ENCODE measurements around the gene SLC2A4RG.

DNA sequence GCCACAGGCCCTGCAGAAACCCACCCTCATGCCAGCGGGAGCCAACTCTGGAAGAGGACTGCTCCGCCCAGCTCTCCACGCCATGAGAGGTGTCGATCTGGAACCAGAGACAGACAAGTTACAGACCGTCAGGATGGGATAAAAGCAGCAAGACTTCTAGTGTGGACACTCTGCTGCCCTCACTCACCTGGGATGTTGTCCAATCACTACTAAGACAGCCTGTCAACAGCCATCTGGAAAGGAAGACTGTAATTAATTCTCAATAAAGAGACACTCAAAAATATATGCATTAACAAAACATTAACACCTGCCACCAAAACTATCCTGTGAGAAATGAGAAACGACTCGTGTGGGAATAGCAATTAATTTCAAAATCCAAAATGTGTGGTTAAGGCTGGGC, 28.3 kb downstream of the SLC2A4RG start:
- TF ChIP-seq, protein P1, sequence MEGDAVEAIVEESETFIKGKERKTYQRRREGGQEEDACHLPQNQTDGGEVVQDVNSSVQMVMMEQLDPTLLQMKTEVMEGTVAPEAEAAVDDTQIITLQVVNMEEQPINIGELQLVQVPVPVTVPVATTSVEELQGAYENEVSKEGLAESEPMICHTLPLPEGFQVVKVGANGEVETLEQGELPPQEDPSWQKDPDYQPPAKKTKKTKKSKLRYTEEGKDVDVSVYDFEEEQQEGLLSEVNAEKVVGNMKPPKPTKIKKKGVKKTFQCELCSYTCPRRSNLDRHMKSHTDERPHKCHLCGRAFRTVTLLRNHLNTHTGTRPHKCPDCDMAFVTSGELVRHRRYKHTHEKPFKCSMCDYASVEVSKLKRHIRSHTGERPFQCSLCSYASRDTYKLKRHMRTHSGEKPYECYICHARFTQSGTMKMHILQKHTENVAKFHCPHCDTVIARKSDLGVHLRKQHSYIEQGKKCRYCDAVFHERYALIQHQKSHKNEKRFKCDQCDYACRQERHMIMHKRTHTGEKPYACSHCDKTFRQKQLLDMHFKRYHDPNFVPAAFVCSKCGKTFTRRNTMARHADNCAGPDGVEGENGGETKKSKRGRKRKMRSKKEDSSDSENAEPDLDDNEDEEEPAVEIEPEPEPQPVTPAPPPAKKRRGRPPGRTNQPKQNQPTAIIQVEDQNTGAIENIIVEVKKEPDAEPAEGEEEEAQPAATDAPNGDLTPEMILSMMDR (IDR thresholded peaks at IDR 0.05), result no peak
- TF ChIP-seq CHD2 (IDR thresholded peaks at IDR 0.05; ENCODE audit: low read length, partially characterized antibody) (no peak), TAF1 (IDR thresholded peaks at IDR 0.05; ENCODE audit: borderline replicate concordance, low read depth, low read length) (no peak), FOXJ3 (CRISPR knock-in tag; IDR thresholded peaks at IDR 0.05) (no peak), NRF1 (IDR thresholded peaks at IDR 0.05; ENCODE audit: low read depth, low read length) (no peak), TEAD4 (IDR thresholded peaks at IDR 0.05; ENCODE audit: borderline replicate concordance, insufficient read depth) (no peak), FOXM1 (IDR thresholded peaks at IDR 0.05; ENCODE audit: low read depth) (no peak), POLR2AphosphoS5 (IDR thresholded peaks at IDR 0.05; ENCODE audit: low read depth, low read length) (no peak), RFX5 (IDR thresholded peaks at IDR 0.05; ENCODE audit: low read length) (no peak)
- TF ChIP-seq, protein P2, sequence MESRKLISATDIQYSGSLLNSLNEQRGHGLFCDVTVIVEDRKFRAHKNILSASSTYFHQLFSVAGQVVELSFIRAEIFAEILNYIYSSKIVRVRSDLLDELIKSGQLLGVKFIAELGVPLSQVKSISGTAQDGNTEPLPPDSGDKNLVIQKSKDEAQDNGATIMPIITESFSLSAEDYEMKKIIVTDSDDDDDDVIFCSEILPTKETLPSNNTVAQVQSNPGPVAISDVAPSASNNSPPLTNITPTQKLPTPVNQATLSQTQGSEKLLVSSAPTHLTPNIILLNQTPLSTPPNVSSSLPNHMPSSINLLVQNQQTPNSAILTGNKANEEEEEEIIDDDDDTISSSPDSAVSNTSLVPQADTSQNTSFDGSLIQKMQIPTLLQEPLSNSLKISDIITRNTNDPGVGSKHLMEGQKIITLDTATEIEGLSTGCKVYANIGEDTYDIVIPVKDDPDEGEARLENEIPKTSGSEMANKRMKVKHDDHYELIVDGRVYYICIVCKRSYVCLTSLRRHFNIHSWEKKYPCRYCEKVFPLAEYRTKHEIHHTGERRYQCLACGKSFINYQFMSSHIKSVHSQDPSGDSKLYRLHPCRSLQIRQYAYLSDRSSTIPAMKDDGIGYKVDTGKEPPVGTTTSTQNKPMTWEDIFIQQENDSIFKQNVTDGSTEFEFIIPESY (IDR thresholded peaks at IDR 0.05; ENCODE audit: borderline replicate concordance, low read depth), result no peak
- TF ChIP-seq, protein P3, sequence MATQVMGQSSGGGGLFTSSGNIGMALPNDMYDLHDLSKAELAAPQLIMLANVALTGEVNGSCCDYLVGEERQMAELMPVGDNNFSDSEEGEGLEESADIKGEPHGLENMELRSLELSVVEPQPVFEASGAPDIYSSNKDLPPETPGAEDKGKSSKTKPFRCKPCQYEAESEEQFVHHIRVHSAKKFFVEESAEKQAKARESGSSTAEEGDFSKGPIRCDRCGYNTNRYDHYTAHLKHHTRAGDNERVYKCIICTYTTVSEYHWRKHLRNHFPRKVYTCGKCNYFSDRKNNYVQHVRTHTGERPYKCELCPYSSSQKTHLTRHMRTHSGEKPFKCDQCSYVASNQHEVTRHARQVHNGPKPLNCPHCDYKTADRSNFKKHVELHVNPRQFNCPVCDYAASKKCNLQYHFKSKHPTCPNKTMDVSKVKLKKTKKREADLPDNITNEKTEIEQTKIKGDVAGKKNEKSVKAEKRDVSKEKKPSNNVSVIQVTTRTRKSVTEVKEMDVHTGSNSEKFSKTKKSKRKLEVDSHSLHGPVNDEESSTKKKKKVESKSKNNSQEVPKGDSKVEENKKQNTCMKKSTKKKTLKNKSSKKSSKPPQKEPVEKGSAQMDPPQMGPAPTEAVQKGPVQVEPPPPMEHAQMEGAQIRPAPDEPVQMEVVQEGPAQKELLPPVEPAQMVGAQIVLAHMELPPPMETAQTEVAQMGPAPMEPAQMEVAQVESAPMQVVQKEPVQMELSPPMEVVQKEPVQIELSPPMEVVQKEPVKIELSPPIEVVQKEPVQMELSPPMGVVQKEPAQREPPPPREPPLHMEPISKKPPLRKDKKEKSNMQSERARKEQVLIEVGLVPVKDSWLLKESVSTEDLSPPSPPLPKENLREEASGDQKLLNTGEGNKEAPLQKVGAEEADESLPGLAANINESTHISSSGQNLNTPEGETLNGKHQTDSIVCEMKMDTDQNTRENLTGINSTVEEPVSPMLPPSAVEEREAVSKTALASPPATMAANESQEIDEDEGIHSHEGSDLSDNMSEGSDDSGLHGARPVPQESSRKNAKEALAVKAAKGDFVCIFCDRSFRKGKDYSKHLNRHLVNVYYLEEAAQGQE (IDR thresholded peaks at IDR 0.05; ENCODE audit: low read depth, low read length), result no peak
- TF ChIP-seq, protein P4, sequence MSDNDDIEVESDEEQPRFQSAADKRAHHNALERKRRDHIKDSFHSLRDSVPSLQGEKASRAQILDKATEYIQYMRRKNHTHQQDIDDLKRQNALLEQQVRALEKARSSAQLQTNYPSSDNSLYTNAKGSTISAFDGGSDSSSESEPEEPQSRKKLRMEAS (IDR thresholded peaks at IDR 0.05; ENCODE audit: low read depth), result no peak

Data from SK-N-SH (cell line).